Measurements from ENCODE around the gene UBTFL1. TPM values are rescaled to one million over a fixed set of nuclear protein-coding genes. Genes with fewer than 3 reads are reported as not detected.
A peak's percentile ranks its signal among the peaks of the same experiment; 100 is the strongest.

Gene UBTFL1
- polyA plus RNA-seq, 1 experiment, result not detected

- Histone ChIP-seq H3K4me3 (ENCODE audit: low read depth, low read length) (no peak overlapping the region), H3K27ac (ENCODE audit: low read depth, low read length) (no peak overlapping the region), H3K27me3 (ENCODE audit: control insufficient read depth, insufficient read depth, low read length) (no peaks in the 10 kb centered on the region), H3K9me3 (ENCODE audit: control insufficient read depth, insufficient read depth, low read length) (no peaks in the 10 kb centered on the region; the same call in 1 of the 2 replicates)
- ChIA-PET POLR2A (no interaction called here), CTCF (interaction anchor here (0.9 kb wide), 1 partner anchor 91 kb away, joined by 4 read pairs; no protein-coding TSS in a partner anchor)
- no peak for DNase-seq (ENCODE audit: low read depth, low spot score)
- peak; percentile 40 for TF ChIP-seq CTCF (IDR thresholded peaks at IDR 0.05; ENCODE audit: low read depth, low read length)
Observed at GRCh38 chr11:90113541-90113940, 27.8 kb downstream of the UBTFL1 start.

- Histone ChIP-seq H3K27me3 (ENCODE audit: control insufficient read depth, insufficient read depth, low read length) (no peaks in the 10 kb centered on the region), H3K27ac (ENCODE audit: low read depth, low read length) (no peak overlapping the region), H3K4me3 (ENCODE audit: low read depth, low read length) (no peak overlapping the region), H3K9me3 (ENCODE audit: control insufficient read depth, insufficient read depth, low read length) (no peaks in the 10 kb centered on the region; the same call in 1 of the 2 replicates)
- DNase-seq (ENCODE audit: low read depth, low spot score), result no peak
- POLR2A ChIA-PET, result no interaction called here
- no peak for TF ChIP-seq CTCF (IDR thresholded peaks at IDR 0.05; ENCODE audit: low read depth, low read length)
- CTCF ChIA-PET, result no interaction called here
Observed at GRCh38 chr11:90120191-90120590, 34.4 kb downstream of the UBTFL1 start.

GRCh38 chr11:90124371-90124770 is 38.6 kb downstream of the UBTFL1 start:
- CTCF ChIA-PET, result no interaction called here
- Histone ChIP-seq H3K27ac (ENCODE audit: low read depth, low read length) (no peak overlapping the region), H3K9me3 (ENCODE audit: control insufficient read depth, insufficient read depth, low read length) (no peaks in the 10 kb centered on the region), H3K27me3 (ENCODE audit: control insufficient read depth, insufficient read depth, low read length) (no peaks in the 10 kb centered on the region), H3K4me3 (ENCODE audit: low read depth, low read length) (no peak overlapping the region)
- POLR2A ChIA-PET, result no interaction called here
- DNase-seq (ENCODE audit: low read depth, low spot score), result no peak
- TF ChIP-seq CTCF (IDR thresholded peaks at IDR 0.05; ENCODE audit: low read depth, low read length), result no peak

- ChIA-PET POLR2A (no interaction called here), CTCF (no interaction called here)
- H3K27me3 ChIP-seq (ENCODE audit: control insufficient read depth, insufficient read depth, low read length), result no peaks in the 10 kb centered on the region
- TF ChIP-seq CTCF (IDR thresholded peaks at IDR 0.05; ENCODE audit: low read depth, low read length), result no peak
- no peak overlapping the region for H3K4me3 ChIP-seq (ENCODE audit: low read depth, low read length)
- H3K27ac ChIP-seq (ENCODE audit: low read depth, low read length), result no peak overlapping the region
- DNase-seq (ENCODE audit: low read depth, low spot score), result no peak
- H3K9me3 ChIP-seq (ENCODE audit: control insufficient read depth, insufficient read depth, low read length), result no peaks in the 10 kb centered on the region
Observed at GRCh38 chr11:90124946-90125345, 39.2 kb downstream of the UBTFL1 start.

- DNase-seq (ENCODE audit: low read depth, low spot score), result no peak
- H3K9me3 ChIP-seq (ENCODE audit: control insufficient read depth, insufficient read depth, low read length), result no peaks in the 10 kb centered on the region
- peak overlapping the region; percentile 62 for H3K4me3 ChIP-seq (ENCODE audit: low read depth, low read length)
- no peak for TF ChIP-seq CTCF (IDR thresholded peaks at IDR 0.05; ENCODE audit: low read depth, low read length)
- ChIA-PET POLR2A (no interaction called here), CTCF (interaction anchor here (1.2 kb wide), 1 partner anchor 71 kb away, joined by 3 read pairs; no protein-coding TSS in a partner anchor)
- no peaks in the 10 kb centered on the region for H3K27me3 ChIP-seq (ENCODE audit: control insufficient read depth, insufficient read depth, low read length)
- H3K27ac ChIP-seq (ENCODE audit: low read depth, low read length), result no peak overlapping the region
Observed at GRCh38 chr11:90133560-90134477, 48.1 kb downstream of the UBTFL1 start.

All from AG04450 (cell line).